AG08395 (cell line): ENCODE data around the gene ME3.
"Not testable (repeated sequence)": the region's sequence is repeated elsewhere in the genome, so short reads cannot be mapped to it uniquely, and the experiment has no call there.

ENCODE experiments used
- DNase-seq: peaks from one replicate; pipeline ENCODE4 v3.0.0; 2012; ENCODE audit warnings: mixed read lengths, low spot score

Gene ME3

DNA sequence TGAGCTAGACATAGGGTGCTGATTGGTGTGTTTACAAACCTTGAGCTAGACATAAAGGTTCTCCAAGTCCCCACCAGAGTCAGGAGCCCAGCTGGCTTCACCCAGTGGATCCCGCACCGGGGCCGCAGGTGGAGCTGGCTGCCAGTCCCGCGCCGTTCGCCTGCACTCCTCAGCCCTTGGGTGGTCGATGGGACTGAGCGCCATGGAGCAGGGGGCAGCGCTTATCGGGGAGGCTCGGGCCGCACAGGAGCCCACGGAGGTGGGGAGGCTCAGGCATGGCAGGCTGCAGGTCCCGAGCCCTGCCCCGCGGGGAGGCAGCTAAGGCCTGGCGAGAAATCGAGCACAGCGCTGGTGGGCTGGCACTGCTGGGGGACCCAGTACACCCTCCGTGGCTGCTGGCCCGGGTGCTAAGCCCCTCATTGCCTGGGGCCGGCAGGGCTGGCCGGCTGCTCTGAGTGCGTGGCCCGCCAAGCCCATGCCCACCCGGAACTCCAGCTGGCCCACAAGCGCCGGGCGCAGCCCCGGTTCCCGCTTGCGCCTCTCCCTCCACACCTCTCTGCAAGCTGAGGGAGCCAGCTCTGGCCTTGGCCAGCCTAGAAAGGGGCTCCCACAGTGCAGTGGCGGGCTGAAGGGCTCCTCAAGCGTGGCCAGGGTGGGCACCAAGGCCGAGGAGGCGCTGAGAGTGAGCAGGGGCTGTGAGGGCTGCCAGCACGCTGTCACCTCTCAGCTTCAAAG lies 238.9 kb downstream of the ME3 start:
- DNase-seq: not testable (repeated sequence)

DNA sequence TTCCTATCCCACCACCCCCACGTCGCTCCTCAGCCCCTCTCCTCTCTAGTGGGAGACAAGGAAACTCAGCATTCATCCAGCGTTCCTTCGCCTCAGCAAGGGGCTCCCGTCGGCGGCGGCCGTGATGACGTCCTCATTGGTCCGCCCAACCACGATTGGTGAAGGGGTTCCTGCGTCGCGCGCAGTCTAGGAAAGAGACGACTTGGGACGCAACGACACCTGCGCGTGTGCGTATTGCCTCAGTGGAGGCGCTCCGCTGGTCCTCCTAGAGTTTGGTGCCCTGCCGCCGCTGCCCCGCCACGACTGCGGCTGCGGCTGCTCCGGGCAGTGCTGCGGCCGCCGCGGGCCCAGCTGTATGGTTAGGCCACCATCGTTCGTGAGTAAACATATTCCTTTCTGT lies 241.2 kb downstream of the ME3 start:
- no peak for DNase-seq

DNA sequence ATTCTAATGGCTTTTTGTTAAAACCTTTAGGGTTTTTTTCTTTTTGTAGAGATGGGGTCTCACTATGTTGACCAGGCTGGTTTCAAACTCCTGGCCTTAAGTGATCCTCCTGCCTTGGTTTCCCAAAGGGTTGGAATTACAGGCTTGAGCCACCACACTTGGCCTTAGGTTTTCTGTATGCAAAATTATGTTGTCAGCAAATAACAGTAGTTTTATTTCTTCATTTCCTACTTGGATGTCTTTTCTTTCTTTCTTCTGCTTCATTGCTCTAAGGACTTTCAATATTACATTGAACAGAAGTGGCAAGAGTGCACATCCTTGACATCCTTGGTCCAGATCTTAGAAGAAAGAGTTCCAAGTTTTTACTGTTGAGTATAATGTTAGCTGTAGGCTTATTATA lies 245.0 kb downstream of the ME3 start:
- DNase-seq: no peak

DNA sequence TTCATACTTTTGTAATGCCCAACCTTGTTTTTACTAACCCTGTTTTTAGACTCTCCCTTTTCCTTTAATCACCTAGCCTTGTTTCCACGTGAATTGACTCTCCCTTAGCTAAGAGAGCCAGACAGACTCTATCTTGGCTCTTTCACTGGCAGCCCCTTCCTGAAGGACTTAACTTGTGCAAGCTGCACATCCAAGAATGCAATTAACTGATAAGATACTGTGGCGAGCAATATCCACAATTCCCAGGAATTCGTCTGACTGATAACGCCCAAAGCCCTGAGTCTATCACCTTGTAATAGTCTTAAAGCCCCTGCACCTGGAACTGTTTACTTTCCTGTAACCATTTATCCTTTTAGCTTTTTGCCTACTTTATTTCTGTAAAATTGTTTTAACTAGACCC lies 248.9 kb downstream of the ME3 start:
- DNase-seq: not testable (repeated sequence)

DNA sequence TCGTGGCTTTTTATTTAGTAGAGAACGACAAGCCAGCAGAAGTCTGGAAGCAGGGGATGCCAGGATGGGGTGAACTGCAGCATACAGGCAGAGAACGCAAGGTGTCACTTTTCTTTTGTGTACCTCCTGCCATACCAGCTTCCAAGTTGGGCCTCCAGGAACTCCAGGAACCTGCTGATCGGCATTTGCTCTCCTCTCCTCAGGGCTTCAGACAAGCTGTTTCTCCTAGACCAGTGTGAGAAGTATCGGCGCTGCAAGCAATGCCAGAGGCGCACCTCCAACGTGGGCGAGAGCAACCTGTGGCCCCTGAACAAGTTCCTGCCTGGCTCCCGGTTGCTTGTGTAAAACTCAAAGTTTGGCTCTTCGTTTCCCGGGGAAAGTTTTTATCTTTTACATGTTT lies 250.0 kb downstream of the ME3 start:
- no peak for DNase-seq

DNA sequence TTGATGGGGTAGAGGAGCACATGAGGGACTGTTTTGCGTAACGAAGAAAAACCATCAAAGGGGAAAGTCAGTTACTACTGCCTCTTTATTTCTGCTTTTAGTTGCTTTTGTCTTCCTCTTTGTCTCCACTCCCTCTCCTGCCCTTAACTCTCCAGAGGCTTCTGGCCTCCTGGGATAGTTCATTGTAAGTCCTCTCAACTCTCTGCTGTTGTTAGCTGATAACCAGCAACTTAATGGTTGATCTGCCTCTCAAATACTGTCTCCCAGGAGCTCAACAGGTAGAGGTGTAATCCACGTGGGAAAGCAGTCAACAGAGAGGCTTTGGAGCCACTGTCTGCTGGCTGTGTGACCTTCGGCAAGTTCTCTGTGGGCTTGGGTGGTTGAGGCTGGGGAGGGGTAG lies 250.5 kb downstream of the ME3 start:
- no peak for DNase-seq

DNA sequence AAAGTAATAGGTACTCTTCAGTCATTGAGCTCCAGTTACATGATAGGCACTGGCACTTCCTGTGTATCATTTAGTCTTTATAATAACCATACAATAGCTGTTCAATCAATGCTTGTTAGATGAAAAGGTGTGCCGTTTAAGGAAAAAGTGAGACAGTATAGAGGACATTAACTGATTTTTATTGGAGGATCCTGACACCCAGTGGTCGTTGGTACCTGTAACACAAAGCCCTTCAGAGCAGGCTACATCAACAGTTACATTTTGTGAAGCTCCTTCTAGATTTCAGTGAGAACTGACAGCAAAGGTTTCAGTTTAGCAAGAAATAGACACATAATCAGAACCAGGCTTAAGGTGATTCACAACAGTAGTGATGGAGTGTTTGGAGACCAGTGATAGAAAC lies 253.5 kb downstream of the ME3 start:
- DNase-seq: no peak

DNA sequence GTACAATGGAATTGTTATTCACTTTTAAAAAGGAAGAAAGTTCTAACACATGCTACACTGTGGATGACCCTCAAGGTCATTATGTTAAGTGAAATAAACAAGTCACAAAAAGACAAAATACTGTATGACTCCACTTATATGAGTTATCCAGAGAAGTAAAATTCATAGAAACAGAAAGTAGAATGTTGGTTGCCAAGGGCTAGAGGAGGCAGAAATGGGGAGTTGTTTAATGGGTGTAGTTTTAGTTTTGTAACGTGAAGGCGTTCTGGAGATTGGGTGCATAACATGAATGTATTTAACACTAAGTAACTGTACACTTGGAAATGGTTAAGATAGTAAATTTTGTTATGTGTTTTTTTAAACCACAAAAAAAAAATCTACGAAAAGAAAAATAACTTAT lies 253.9 kb downstream of the ME3 start:
- DNase-seq: no peak

DNA sequence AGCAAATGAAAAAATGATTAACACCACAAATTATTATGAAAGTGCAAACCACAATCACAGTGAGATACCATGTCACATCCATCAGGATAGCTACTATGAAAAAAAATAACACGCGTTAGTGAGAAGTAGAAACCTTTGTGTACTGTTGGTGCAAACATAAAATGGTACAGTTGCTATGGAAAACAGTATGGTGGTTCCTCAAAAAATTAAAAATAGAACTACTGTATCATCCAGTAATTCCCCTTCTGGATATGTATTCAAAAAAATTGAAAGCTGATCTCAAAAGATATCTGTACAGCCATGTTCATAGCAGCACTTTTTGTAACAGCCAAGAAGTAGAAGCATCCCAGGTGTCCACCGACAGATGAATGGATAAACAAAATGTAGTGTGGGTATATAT lies 254.3 kb downstream of the ME3 start:
- DNase-seq: no peak

DNA sequence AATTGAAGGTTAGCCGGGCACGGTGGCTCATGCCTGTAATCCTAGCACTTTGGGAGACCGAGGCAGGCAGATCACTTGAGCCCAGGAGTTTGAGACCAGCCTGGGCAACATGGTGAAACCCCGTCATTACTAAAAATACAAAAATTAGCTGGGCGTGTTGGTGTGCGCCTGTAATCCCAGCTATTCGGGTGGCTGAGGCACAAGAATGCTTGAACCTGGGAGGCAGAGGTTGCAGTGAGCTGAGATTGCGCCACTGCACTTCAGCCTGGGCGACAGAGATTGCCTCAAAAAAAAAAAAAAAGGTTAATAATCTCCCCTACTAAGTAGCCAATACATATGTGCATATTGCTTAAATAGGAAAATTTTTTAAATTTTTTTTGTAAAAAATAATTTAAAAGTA lies 255.5 kb downstream of the ME3 start:
- not testable (repeated sequence) for DNase-seq

DNA sequence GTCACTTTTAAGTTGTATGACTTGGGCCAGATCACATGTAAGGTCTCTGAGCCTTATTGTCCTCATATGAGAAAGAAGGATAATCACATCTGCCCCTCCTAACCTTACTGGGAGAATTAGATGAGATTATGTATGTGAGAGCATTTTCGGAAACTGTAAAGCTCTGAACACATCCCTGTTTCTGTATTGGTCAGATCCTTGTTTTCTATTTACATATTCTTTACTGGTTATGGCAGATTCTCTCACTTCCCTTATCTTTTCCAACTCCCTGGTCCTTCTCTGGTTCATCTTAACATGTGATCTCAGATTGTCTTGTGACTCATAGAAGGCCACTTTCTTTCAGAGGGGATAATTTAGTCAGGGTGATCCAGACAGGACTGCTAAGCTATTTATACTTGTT lies 255.9 kb downstream of the ME3 start:
- DNase-seq: peak; percentile 13

DNA sequence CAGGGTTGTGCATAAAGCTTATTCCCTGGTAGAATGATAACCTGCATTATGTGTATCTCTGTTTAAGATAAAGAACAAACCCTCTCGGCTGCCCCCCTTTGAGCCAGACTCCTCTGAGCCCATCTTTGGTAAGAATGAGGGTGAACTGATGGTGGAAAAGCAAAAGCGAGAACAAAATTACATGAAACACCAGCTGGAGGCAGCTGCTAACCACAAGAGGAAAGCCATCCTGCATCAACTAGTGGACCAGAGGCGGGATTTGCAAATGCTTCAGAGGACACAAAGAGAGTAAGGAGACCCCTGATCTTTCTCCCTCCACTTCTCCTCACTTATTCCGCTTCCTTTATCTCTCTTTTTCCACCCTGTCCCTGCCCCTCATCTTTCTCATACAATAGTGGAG lies 257.4 kb downstream of the ME3 start:
- DNase-seq: no peak

DNA sequence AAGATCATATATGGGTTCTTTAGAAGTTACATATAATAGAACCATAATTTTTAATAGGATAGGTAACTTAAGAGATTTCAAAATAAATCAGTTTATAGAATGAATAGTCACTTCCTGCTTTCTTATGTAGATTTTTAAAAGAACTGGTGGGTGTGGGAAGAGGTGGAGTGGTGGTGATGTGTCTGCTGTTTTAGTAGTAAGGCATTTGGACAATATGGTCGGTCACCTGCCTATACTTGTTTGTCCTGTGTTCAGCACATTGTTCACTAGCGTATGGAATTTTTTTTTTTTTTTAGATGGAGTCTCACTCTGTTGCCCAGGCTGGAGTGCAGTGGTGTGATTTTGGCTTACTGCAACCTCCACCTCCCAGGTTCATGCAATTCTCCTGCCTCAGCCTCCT lies 258.4 kb downstream of the ME3 start:
- no peak for DNase-seq

DNA sequence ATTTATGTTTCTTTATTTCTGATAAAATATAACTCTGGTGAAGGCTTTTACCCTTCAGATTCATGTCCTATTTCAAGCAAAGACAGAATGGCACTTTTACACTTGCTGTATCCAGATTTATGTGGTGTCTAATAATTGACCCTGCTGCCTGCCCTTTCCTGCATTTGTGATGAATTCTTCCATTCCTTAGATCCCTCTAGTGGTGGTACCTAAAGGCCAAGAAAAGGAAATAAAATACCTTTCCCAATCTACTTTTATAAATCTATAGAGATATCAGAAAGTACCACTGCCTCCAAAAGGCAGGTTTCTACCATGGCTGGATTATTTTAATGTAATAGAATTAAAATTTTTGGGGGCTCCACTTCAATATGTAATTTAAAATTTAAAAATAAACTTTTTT lies 263.6 kb downstream of the ME3 start:
- peak; percentile 13 for DNase-seq

DNA sequence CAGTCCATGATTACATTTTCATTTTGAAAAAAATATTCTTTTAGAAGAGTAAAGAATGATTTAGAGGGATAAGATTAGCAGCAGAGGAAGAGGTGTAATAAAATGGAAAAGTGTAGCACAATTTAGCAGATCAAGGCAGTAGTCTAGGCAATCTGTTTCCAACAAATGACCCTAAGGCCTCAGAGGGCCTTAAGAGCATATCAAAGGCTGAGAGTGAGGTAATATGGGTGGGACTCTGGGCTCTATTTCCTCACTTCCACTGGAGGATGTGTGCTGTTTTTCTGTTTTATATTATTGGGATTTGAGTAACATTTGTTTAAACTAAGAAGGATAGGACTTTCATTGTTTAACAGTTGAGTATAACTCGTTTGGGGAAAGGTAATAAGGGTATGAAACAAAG lies 269.0 kb downstream of the ME3 start:
- DNase-seq: no peak

DNA sequence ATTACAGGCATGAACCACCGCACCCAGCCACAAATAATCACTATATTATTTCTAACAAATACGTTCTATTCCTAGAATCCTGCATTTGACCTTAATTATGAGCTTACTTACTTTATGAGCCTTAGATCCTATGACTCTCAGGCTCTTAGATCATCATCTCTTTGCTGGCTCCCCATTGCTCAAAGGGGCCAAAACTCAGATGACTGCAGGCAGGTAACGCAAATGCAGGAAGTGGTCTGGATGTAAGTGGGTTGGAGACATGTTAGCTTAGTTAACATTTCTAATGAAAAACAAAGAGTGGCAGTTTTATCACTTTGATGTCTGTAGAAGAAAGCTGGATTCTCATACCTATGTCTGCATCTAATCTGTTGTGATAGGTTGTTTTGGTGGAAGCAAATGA lies 274.3 kb downstream of the ME3 start:
- no peak for DNase-seq

DNA sequence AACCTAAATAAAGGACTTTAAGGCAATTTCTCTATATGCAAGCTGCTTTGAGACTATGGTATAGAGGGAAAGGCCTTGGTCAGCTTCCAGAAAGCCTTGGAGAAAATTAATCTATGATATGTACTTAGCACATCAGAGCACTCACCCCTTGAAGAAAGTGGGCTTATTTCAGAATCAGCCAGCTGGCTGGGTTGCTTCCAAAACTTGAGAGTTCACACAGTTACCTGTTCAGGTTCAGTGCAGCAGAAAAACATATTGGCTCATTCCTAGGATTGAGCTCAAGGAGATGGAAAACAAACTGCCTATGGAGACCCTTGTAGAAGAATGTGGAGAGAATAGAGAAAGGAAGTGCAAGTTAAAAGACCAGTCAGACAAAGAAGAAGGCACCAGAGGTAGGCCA lies 275.1 kb downstream of the ME3 start:
- no peak for DNase-seq

DNA sequence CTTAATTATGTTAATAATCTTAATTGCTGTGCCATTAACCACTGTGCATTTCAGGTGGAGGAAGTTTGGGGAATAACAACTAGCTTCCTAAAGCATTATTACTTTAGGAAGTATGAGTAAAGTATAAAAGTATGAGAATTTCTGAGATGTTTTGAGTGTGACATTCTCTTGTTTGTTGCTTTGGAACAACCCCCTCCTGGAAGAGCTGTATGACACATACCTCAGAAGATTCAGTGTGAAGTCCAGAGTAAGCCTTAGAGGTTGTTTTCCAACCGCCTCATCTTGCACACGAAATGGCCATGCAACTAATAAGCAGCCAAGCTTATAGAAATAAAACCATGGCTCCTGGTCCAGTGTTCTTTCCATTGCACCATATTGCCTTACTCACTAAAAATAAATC lies 276.0 kb downstream of the ME3 start:
- peak; percentile 82 for DNase-seq

DNA sequence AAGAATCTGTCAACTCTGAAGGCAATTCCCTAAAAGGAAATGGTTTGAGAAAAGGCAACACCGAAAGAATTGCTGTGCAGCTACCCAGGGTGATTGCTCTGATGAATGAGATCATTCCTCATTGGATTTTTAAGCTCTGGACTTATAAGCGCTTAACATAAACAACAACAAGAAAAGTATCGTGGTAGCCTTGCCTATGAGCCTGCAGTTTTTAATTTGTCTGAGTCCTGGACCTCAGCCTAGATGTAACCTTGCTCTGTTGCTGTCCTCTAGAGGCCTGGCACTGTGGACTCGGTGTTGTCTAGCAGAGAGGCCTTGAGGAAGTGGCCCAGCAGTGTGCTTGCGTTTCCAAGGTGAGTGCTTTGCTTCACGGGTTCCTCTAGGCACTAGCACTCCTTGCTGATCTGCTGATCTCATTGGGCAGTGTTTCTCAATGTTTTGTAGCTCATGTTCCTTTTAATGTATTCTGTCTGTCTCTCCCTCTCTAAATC lies 277.3 kb downstream of the ME3 start:
- DNase-seq: peak; percentile 5
